Measurements from ENCODE around the gene EDC4. TPM values are rescaled to one million over a fixed set of nuclear protein-coding genes. Genes with fewer than 3 reads are reported as not detected.

The EDC4 gene
- total RNA-seq, 2 experiments from 2014 or later = 134 to 145 TPM

GRCh38 chr16:67858500-67858899 lies 14.4 kb upstream of the EDC4 start:
- no peaks in the 10 kb centered on the region for H3K27me3 Mint-ChIP-seq
- peaks cover 31% of the 10 kb centered on the region for H3K4me1 Mint-ChIP-seq (ENCODE audit: low read depth)
- intact Hi-C loops (cut with DNase I, micrococcal nuclease) = no loop called here
- no peak overlapping the region for H3K4me3 Mint-ChIP-seq
- ChIA-PET POLR2A (no interaction called here), CTCF (interaction anchor here (1.2 to 1.8 kb wide), 3 partner anchors 16 to 42 kb away, joined by 4 to 7 read pairs (median 6); partner anchors contain the start of gene THAP11)
- peak overlapping the region; percentile 77 for H3K27ac Mint-ChIP-seq
- peak in 1 of 14 experiments; percentile 42 for DNase-seq
- peaks cover 15% of the 10 kb centered on the region for H3K36me3 Mint-ChIP-seq (ENCODE audit: low read depth)
- no peaks in the 10 kb centered on the region for H3K9me3 Mint-ChIP-seq
- no peak overlapping the region for H3K4me3 ChIP-seq (ENCODE audit: low read length)
- peaks cover 24% of the 10 kb centered on the region for H3K36me3 ChIP-seq (ENCODE audit: insufficient read depth, low read length)
- peak overlapping the region in 1 of 2 donors; percentile 22 for H3K27ac ChIP-seq (ENCODE audit: low read depth in 1 of 2, low read length in 2 of 2)
- ATAC-seq (ENCODE audit: poor library complexity) = peak; percentile 13
- no peaks in the 10 kb centered on the region for H3K27me3 ChIP-seq (ENCODE audit: control insufficient read depth in 1 of 2, insufficient read depth in 2 of 2, low read length in 2 of 2)
- no peak for TF ChIP-seq CTCF (IDR thresholded peaks at IDR 0.05)
- no peaks in the 10 kb centered on the region for H3K9me3 ChIP-seq (ENCODE audit: control insufficient read depth in 1 of 2, insufficient read depth in 1 of 2, low read length in 2 of 2)
- peaks cover 31% of the 10 kb centered on the region for H3K4me1 ChIP-seq (ENCODE audit: insufficient read depth, low read length)

- Histone ChIP-seq H3K4me1 (ENCODE audit: insufficient read depth, low read length) (peaks cover 21% of the 10 kb centered on the region), H3K27ac (ENCODE audit: low read depth in 1 of 2, low read length in 2 of 2) (no peak overlapping the region), H3K4me3 (ENCODE audit: low read length) (no peak overlapping the region), H3K36me3 (ENCODE audit: insufficient read depth, low read length) (peaks cover 30% of the 10 kb centered on the region), H3K9me3 (ENCODE audit: control insufficient read depth in 1 of 2, insufficient read depth in 1 of 2, low read length in 2 of 2) (no peaks in the 10 kb centered on the region), H3K27me3 (ENCODE audit: control insufficient read depth in 1 of 2, insufficient read depth in 2 of 2, low read length in 2 of 2) (no peaks in the 10 kb centered on the region)
- DNase-seq (no peak), ATAC-seq (ENCODE audit: poor library complexity) (no peak)
- POLR2A ChIA-PET = no interaction called here
- no peaks in the 10 kb centered on the region for H3K27me3 Mint-ChIP-seq
- TF ChIP-seq CTCF (IDR thresholded peaks at IDR 0.05) = no peak
- peaks cover 20% of the 10 kb centered on the region for H3K36me3 Mint-ChIP-seq (ENCODE audit: low read depth)
- H3K4me3 Mint-ChIP-seq = no peak overlapping the region
- no peaks in the 10 kb centered on the region for H3K9me3 Mint-ChIP-seq
- CTCF ChIA-PET = interaction anchor here (0.5 to 1.7 kb wide), 3 partner anchors 17 to 163 kb away, joined by 3 to 4 read pairs (median 3); no protein-coding TSS in a partner anchor
- intact Hi-C loops (cut with DNase I, micrococcal nuclease) = no loop called here
- peak overlapping the region; percentile 30 for H3K27ac Mint-ChIP-seq
- peaks cover 26% of the 10 kb centered on the region for H3K4me1 Mint-ChIP-seq (ENCODE audit: low read depth)
These were observed 12.1 kb upstream of the EDC4 start for GRCh38 chr16:67860589-67861398.

GRCh38 chr16:67861877-67862276 lies 11.0 kb upstream of the EDC4 start:
- TF ChIP-seq CTCF (IDR thresholded peaks at IDR 0.05) = no peak
- CTCF ChIA-PET = interaction anchor here (1.4 kb wide), 1 partner anchor 19 kb away, joined by 3 read pairs; no protein-coding TSS in a partner anchor
- H3K36me3 ChIP-seq (ENCODE audit: insufficient read depth, low read length) = peaks cover 34% of the 10 kb centered on the region
- Mint-ChIP-seq H3K36me3 (ENCODE audit: low read depth) (peaks cover 25% of the 10 kb centered on the region), H3K4me1 (ENCODE audit: low read depth) (peaks cover 22% of the 10 kb centered on the region), H3K9me3 (no peaks in the 10 kb centered on the region), H3K27me3 (no peaks in the 10 kb centered on the region), H3K4me3 (no peak overlapping the region), H3K27ac (no peak overlapping the region)
- DNase-seq (no peak), ATAC-seq (ENCODE audit: poor library complexity) (no peak)
- H3K9me3 ChIP-seq (ENCODE audit: control insufficient read depth in 1 of 2, insufficient read depth in 1 of 2, low read length in 2 of 2) = no peaks in the 10 kb centered on the region
- H3K27me3 ChIP-seq (ENCODE audit: control insufficient read depth in 1 of 2, insufficient read depth in 2 of 2, low read length in 2 of 2) = no peaks in the 10 kb centered on the region
- H3K4me3 ChIP-seq (ENCODE audit: low read length) = no peak overlapping the region
- no peak overlapping the region for H3K27ac ChIP-seq (ENCODE audit: low read depth in 1 of 2, low read length in 2 of 2)
- intact Hi-C loops (cut with DNase I, micrococcal nuclease) = no loop called here
- POLR2A ChIA-PET = interaction anchor here (1.3 kb wide), 1 partner anchor 46 kb away, joined by 3 read pairs; no protein-coding TSS in a partner anchor
- H3K4me1 ChIP-seq (ENCODE audit: insufficient read depth, low read length) = peaks cover 17% of the 10 kb centered on the region
